Measurements from ENCODE around the gene CAPN3. TPM values are rescaled to one million over a fixed set of nuclear protein-coding genes. Genes with fewer than 3 reads are reported as not detected.

Gene CAPN3
- total RNA-seq, 2 experiments from 2014 or later: 8.2 to 8.7 TPM

DNA sequence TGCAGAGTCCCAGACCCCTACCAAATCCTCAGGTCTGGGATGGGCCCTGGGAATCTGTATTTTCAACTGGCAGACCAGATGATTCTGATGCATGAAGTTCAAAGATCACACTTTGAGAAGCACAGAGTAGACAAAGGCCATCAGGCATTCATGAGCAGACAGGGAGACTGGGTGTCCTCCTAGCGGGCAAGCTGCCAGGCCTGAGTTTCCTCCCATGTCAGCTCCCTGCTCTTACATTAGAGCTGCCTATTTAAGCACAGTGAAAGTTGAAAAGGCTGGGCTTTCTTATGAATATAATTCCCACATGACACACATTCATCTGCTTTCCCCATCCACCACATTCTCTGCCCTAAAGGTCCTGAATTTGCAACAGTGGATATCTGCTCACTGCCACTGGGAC lies 14.0 kb downstream of the CAPN3 start:
- TF ChIP-seq, protein P1, sequence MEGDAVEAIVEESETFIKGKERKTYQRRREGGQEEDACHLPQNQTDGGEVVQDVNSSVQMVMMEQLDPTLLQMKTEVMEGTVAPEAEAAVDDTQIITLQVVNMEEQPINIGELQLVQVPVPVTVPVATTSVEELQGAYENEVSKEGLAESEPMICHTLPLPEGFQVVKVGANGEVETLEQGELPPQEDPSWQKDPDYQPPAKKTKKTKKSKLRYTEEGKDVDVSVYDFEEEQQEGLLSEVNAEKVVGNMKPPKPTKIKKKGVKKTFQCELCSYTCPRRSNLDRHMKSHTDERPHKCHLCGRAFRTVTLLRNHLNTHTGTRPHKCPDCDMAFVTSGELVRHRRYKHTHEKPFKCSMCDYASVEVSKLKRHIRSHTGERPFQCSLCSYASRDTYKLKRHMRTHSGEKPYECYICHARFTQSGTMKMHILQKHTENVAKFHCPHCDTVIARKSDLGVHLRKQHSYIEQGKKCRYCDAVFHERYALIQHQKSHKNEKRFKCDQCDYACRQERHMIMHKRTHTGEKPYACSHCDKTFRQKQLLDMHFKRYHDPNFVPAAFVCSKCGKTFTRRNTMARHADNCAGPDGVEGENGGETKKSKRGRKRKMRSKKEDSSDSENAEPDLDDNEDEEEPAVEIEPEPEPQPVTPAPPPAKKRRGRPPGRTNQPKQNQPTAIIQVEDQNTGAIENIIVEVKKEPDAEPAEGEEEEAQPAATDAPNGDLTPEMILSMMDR (IDR thresholded peaks at IDR 0.05): no peak
- Histone ChIP-seq H3K27ac (ENCODE audit: low read depth in 1 of 2, low read length in 2 of 2) (no peak overlapping the region), H3K4me1 (ENCODE audit: insufficient read depth, low read length) (no peaks in the 10 kb centered on the region), H3K36me3 (ENCODE audit: insufficient read depth, low read length) (no peaks in the 10 kb centered on the region), H3K27me3 (ENCODE audit: control insufficient read depth in 1 of 2, insufficient read depth in 2 of 2, low read length in 2 of 2) (no peaks in the 10 kb centered on the region), H3K9me3 (ENCODE audit: control insufficient read depth in 1 of 2, insufficient read depth in 1 of 2, low read length in 2 of 2) (no peaks in the 10 kb centered on the region), H3K4me3 (ENCODE audit: low read length) (no peak overlapping the region)
- ChIA-PET CTCF (no interaction called here), POLR2A (no interaction called here)
- no peak for ATAC-seq (ENCODE audit: poor library complexity)
- DNase-seq: no peak
- Mint-ChIP-seq H3K4me1 (ENCODE audit: low read depth) (no peaks in the 10 kb centered on the region), H3K36me3 (ENCODE audit: low read depth) (peaks cover 14% of the 10 kb centered on the region), H3K27ac (no peak overlapping the region), H3K27me3 (no peaks in the 10 kb centered on the region), H3K9me3 (no peaks in the 10 kb centered on the region), H3K4me3 (no peak overlapping the region)
- intact Hi-C loops (cut with DNase I, micrococcal nuclease): no loop called here

DNA sequence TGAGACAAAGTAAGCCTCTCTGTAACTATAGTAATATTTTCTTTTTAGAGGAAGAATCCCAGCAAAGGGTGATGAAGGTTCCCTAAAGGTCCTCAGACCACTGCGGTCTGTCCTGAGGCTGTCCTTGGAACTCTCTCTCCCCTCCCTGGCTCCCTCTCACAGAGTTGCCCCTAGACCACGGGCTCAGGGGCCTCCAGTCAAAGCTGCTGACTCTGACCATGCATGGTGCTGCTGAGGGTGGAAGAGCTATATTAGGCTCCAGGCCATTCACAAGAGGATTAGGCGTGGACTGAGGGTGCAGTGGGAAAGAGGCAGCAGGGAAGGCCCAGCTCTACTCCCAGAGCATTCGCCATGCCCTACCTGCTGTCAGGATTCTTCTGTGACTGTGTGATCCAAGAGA lies 14.6 kb downstream of the CAPN3 start:
- no peak for ATAC-seq (ENCODE audit: poor library complexity)
- no peak overlapping the region for H3K27ac ChIP-seq (ENCODE audit: low read depth in 1 of 2, low read length in 2 of 2)
- Mint-ChIP-seq H3K4me1 (ENCODE audit: low read depth) (no peaks in the 10 kb centered on the region), H3K27ac (no peak overlapping the region), H3K27me3 (no peaks in the 10 kb centered on the region), H3K36me3 (ENCODE audit: low read depth) (peaks cover 18% of the 10 kb centered on the region), H3K4me3 (no peak overlapping the region), H3K9me3 (no peaks in the 10 kb centered on the region)
- H3K9me3 ChIP-seq (ENCODE audit: control insufficient read depth in 1 of 2, insufficient read depth in 1 of 2, low read length in 2 of 2): no peaks in the 10 kb centered on the region
- CTCF ChIA-PET: no interaction called here
- TF ChIP-seq, protein P1 (IDR thresholded peaks at IDR 0.05): no peak
- POLR2A ChIA-PET: interaction anchor here (0.6 kb wide), 1 partner anchor 11 kb away, joined by 3 read pairs; no protein-coding TSS in a partner anchor
- H3K27me3 ChIP-seq (ENCODE audit: control insufficient read depth in 1 of 2, insufficient read depth in 2 of 2, low read length in 2 of 2): no peaks in the 10 kb centered on the region
- intact Hi-C loops (cut with DNase I, micrococcal nuclease): no loop called here
- H3K36me3 ChIP-seq (ENCODE audit: insufficient read depth, low read length): no peaks in the 10 kb centered on the region
- no peaks in the 10 kb centered on the region for H3K4me1 ChIP-seq (ENCODE audit: insufficient read depth, low read length)
- DNase-seq: no peak
- no peak overlapping the region for H3K4me3 ChIP-seq (ENCODE audit: low read length)

DNA sequence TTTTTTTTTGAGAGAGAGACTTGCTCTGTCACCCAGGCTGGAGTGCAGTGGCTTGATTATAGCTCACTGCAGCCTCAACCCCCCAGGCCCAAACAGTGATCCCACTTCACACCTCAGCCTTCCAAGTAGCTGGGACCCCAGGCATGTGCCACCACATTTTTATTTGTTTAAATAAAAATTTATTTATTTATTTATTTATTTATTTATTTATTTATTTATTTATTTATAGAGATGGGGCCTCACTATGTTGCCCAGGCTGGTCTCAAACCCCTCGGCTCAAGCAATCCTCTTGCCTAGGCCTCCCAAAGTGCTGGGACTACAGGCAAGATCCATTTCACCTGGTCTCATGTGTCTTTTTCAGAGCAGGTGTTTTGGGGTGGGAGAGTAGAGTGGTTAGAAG lies 15.5 kb downstream of the CAPN3 start:
- Mint-ChIP-seq H3K4me1 (ENCODE audit: low read depth) (no peaks in the 10 kb centered on the region), H3K27ac (no peak overlapping the region), H3K36me3 (ENCODE audit: low read depth) (peaks cover 26% of the 10 kb centered on the region), H3K27me3 (no peaks in the 10 kb centered on the region), H3K4me3 (no peak overlapping the region), H3K9me3 (peaks cover 3% of the 10 kb centered on the region)
- no peak for DNase-seq
- Histone ChIP-seq H3K27me3 (ENCODE audit: control insufficient read depth in 1 of 2, insufficient read depth in 2 of 2, low read length in 2 of 2) (no peaks in the 10 kb centered on the region), H3K4me1 (ENCODE audit: insufficient read depth, low read length) (no peaks in the 10 kb centered on the region), H3K9me3 (ENCODE audit: control insufficient read depth in 1 of 2, insufficient read depth in 1 of 2, low read length in 2 of 2) (peaks cover 0 to 2% of the 10 kb centered on the region in 2 experiments), H3K36me3 (ENCODE audit: insufficient read depth, low read length) (no peaks in the 10 kb centered on the region), H3K27ac (ENCODE audit: low read depth in 1 of 2, low read length in 2 of 2) (no peak overlapping the region), H3K4me3 (ENCODE audit: low read length) (no peak overlapping the region)
- TF ChIP-seq, protein P1 (IDR thresholded peaks at IDR 0.05): no peak
- intact Hi-C loops (cut with DNase I, micrococcal nuclease): no loop called here
- ChIA-PET CTCF (no interaction called here), POLR2A (no interaction called here)
- no peak for ATAC-seq (ENCODE audit: poor library complexity)
